H1 (cell line): ENCODE results near the gene SPSB1. TPM values are rescaled to one million over a fixed set of nuclear protein-coding genes. Genes with fewer than 3 reads are reported as not detected.

Experiments used
- CTCF ChIA-PET: fragments of 300-600 bp; sonication (Branson Sonifier 250); formaldehyde crosslinking; loops from one replicate; lab custom pipeline; 2021; ENCODE audit not compliant: partially characterized antibody; lab: Charles Lee
- POLR2A ChIA-PET: fragments of 300-600 bp; sonication (Branson Sonifier 250); formaldehyde crosslinking; loops from one replicate; lab custom pipeline; 2021; ENCODE audit warnings: inconsistent platforms; ENCODE audit not compliant: partially characterized antibody; lab: Charles Lee
- DNase-seq, 2 experiments: peaks; one replicate each; pipeline versions ENCODE4 v3.0.0 to v3.0.0-alpha.2; 2010 to 2022; ENCODE audit warnings: low spot score in 2 of 2, low read depth in 1 of 2, mixed read lengths in 1 of 2
- FAIRE-seq: peaks from 2 replicates; lab custom pipeline; 2011; peaks lifted over from hg19 to GRCh38; lab: Jason Lieb, UNC
- H2AFZ ChIP-seq: 2 replicates; pipeline ENCODE4 v1.8.1; 2012; ENCODE audit warnings: low read length, inconsistent platforms
- H2AK5ac ChIP-seq: 2 replicates; pipeline ENCODE4 v1.6.1; 2013; ENCODE audit warnings: low read depth, low read length
- H2BK120ac ChIP-seq: replicated peaks from 2 replicates; pipeline ENCODE3; 2013; ENCODE audit warnings: low read depth, low read length, inconsistent platforms
- H2BK12ac ChIP-seq: 2 replicates; pipeline ENCODE4 v1.6.1; 2013; ENCODE audit warnings: low read depth, low read length
- H2BK15ac ChIP-seq: 2 replicates; pipeline ENCODE4 v1.6.1; 2013; ENCODE audit warnings: low read length
- H2BK20ac ChIP-seq: 2 replicates; pipeline ENCODE4 v1.6.1; 2013; ENCODE audit warnings: low read length
- H2BK5ac ChIP-seq: 2 replicates; pipeline ENCODE4 v1.6.1; 2013; ENCODE audit warnings: low read depth, low read length
- H3K14ac ChIP-seq: 2 replicates; pipeline ENCODE4 v1.6.1; 2013; ENCODE audit warnings: inconsistent platforms; ENCODE audit not compliant: insufficient read length
- H3K18ac ChIP-seq: 2 replicates; pipeline ENCODE4 v1.6.1; 2013; ENCODE audit warnings: low read length; ENCODE audit errors: extremely low read depth
- H3K23ac ChIP-seq: 2 replicates; pipeline ENCODE4 v1.6.1; 2013; ENCODE audit warnings: inconsistent platforms; ENCODE audit not compliant: insufficient read length
- H3K23me2 ChIP-seq: 2 replicates; pipeline ENCODE4 v1.6.1; 2013; ENCODE audit warnings: low read depth, low read length
- H3K27ac ChIP-seq: 2 replicates; pipeline ENCODE4 v1.6.1; 2011; ENCODE audit warnings: low read depth, low read length, inconsistent platforms
- H3K27me3 ChIP-seq, 4 experiments: replicated peaks in 1 of 4; 1 replicate in 1 of 4; 2 replicates in 3 of 4; pipeline versions ENCODE4 v1.6.1 to v1.8.1; 2011 to 2013; ENCODE audit warnings: low read length in 3 of 4, mild to moderate bottlenecking in 3 of 4, inconsistent platforms in 2 of 4, mixed read lengths in 2 of 4, moderate library complexity in 1 of 4; ENCODE audit not compliant: control insufficient read depth in 3 of 4, insufficient read depth in 3 of 4; ENCODE audit errors: extremely low read depth in 1 of 4
- H3K36me3 ChIP-seq, 4 experiments: 2 replicates each; pipeline versions ENCODE4 v1.6.1 to v1.8.1; 2011 to 2013; ENCODE audit warnings: mild to moderate bottlenecking in 4 of 4, low read length in 3 of 4, moderate library complexity in 2 of 4, control low read depth in 1 of 4, inconsistent platforms in 1 of 4; ENCODE audit not compliant: insufficient read depth in 4 of 4, control insufficient read depth in 2 of 4
- H3K4ac ChIP-seq: replicated peaks from 2 replicates; pipeline ENCODE3; 2013; ENCODE audit warnings: low read length, low read depth, mixed read lengths, inconsistent platforms; ENCODE audit not compliant: insufficient read length
- H3K4me1 ChIP-seq, 4 experiments: replicated peaks in 1 of 4; 1 replicate in 1 of 4; 2 replicates in 3 of 4; pipeline versions ENCODE4 v1.6.1 to v1.8.1; 2011 to 2013; ENCODE audit warnings: low read length in 3 of 4, inconsistent platforms in 2 of 4, mixed read lengths in 1 of 4; ENCODE audit not compliant: insufficient read depth in 4 of 4, control insufficient read depth in 3 of 4
- H3K4me2 ChIP-seq, 2 experiments: 2 replicates each; pipeline versions ENCODE4 v1.6.1 to v1.8.1; 2011 to 2013; ENCODE audit warnings: low read depth in 2 of 2, low read length in 2 of 2, control low read depth in 1 of 2, inconsistent platforms in 1 of 2, mild to moderate bottlenecking in 1 of 2; ENCODE audit not compliant: insufficient read depth in 1 of 2
- H3K4me3 ChIP-seq, 4 experiments: fragments of 200-600, 300-600 bp in 1 of 4; sonication (generic), shearing (Covaris generic), sonication (Bioruptor Twin) in 1 of 4; 2 replicates each; pipeline versions ENCODE4 v1.5.1 to v1.8.1; 2011 to 2016; ENCODE audit warnings: low read length in 4 of 4, low read depth in 3 of 4, control low read depth in 2 of 4, inconsistent platforms in 2 of 4, mild to moderate bottlenecking in 2 of 4, mixed read lengths in 1 of 4, moderate library complexity in 1 of 4; ENCODE audit not compliant: insufficient read depth in 2 of 4; ENCODE audit errors: extremely low read depth in 1 of 4
- H3K56ac ChIP-seq: replicated peaks from 2 replicates; pipeline ENCODE3; 2013; ENCODE audit warnings: low read depth, mild to moderate bottlenecking, mixed read lengths, low read length, inconsistent platforms; ENCODE audit not compliant: insufficient read length
- H3K79me1 ChIP-seq: 2 replicates; pipeline ENCODE4 v1.6.1; 2013; ENCODE audit warnings: low read depth, low read length, control low read depth
- H3K79me2 ChIP-seq, 2 experiments: 2 replicates each; pipeline versions ENCODE4 v1.6.1 to v1.8.1; 2012 to 2013; ENCODE audit warnings: low read length in 2 of 2, mild to moderate bottlenecking in 2 of 2, inconsistent platforms in 1 of 2; ENCODE audit not compliant: insufficient read depth in 2 of 2, control insufficient read depth in 1 of 2
- H3K9ac ChIP-seq, 4 experiments: replicated peaks in 1 of 4; 1 replicate in 1 of 4; 2 replicates in 3 of 4; pipeline versions ENCODE4 v1.6.1 to v1.8.1; 2011 to 2013; ENCODE audit warnings: low read depth in 3 of 4, low read length in 3 of 4, control low read depth in 2 of 4, mild to moderate bottlenecking in 2 of 4, moderate library complexity in 2 of 4, inconsistent platforms in 1 of 4; ENCODE audit errors: extremely low read depth in 1 of 4
- H3K9me3 ChIP-seq, 2 experiments: 2 replicates each; pipeline versions ENCODE4 v1.6.1 to v1.8.1; 2012 to 2013; ENCODE audit warnings: mild to moderate bottlenecking in 2 of 2, moderate library complexity in 2 of 2, control low read depth in 1 of 2, inconsistent platforms in 1 of 2, low read depth in 1 of 2, low read length in 1 of 2, mixed read lengths in 1 of 2; ENCODE audit not compliant: insufficient read depth in 2 of 2
- H4K20me1 ChIP-seq, 2 experiments: replicated peaks in 1 of 2; 2 replicates each; pipeline versions ENCODE3 to v1.8.1; 2011 to 2013; ENCODE audit warnings: inconsistent platforms in 2 of 2, low read length in 2 of 2, mild to moderate bottlenecking in 1 of 2; ENCODE audit not compliant: insufficient read depth in 2 of 2, control insufficient read depth in 1 of 2
- H4K5ac ChIP-seq: 2 replicates; pipeline ENCODE4 v1.6.1; 2013; ENCODE audit warnings: low read length, low read depth, mixed read lengths, inconsistent platforms; ENCODE audit not compliant: insufficient read length
- H4K8ac ChIP-seq: 2 replicates; pipeline ENCODE4 v1.8.0; 2013; ENCODE audit warnings: mild to moderate bottlenecking, moderate library complexity, low read length, inconsistent platforms; ENCODE audit not compliant: insufficient read depth; ENCODE audit errors: extremely low read depth
- H4K91ac ChIP-seq: replicated peaks from 2 replicates; pipeline ENCODE3; 2013; ENCODE audit warnings: low read length, mixed read lengths, inconsistent platforms; ENCODE audit not compliant: insufficient read length
- BACH1 ChIP-seq: IDR thresholded peaks from 2 replicates; pipeline ENCODE4 v1.6.1; 2012; ENCODE audit warnings: low read length, improper control_type of control experiment
- EGR1 ChIP-seq: IDR thresholded peaks from 2 replicates; pipeline ENCODE4 v1.6.1; 2011; ENCODE audit warnings: low read depth, low read length, borderline replicate concordance
- GABPA ChIP-seq: IDR thresholded peaks from 2 replicates; pipeline ENCODE4 v1.6.1; 2011; ENCODE audit warnings: mild to moderate bottlenecking, low read length, moderate library complexity, borderline replicate concordance; ENCODE audit not compliant: insufficient read depth
- HDAC6 ChIP-seq: IDR thresholded peaks from one replicate; pipeline ENCODE4 v1.7.1; 2012; ENCODE audit warnings: low read depth, mild to moderate bottlenecking, inconsistent platforms, low read length, moderate library complexity
- JUND ChIP-seq: IDR thresholded peaks from 2 replicates; pipeline ENCODE4 v1.6.1; 2011; ENCODE audit warnings: mild to moderate bottlenecking, improper control_type of control experiment, low read length
- KDM4A ChIP-seq: IDR thresholded peaks from one replicate; pipeline ENCODE4 v1.7.1; 2012; ENCODE audit warnings: low read depth, mild to moderate bottlenecking, moderate library complexity, low read length, inconsistent platforms; ENCODE audit not compliant: severe bottlenecking
- KDM5A ChIP-seq: fragments of 200-600 bp; IDR thresholded peaks from 2 replicates; pipeline ENCODE4 v1.7.1; 2012; ENCODE audit warnings: mild to moderate bottlenecking, low read length, inconsistent platforms, mixed read lengths
- PHF8 ChIP-seq: fragments of 200-600 bp; sonication (generic); conservative IDR thresholded peaks from 2 replicates; pipeline ENCODE4 v1.7.1; 2012; ENCODE audit warnings: low read depth, mild to moderate bottlenecking, inconsistent platforms, low read length, moderate library complexity
- POLR2AphosphoS5 ChIP-seq: IDR thresholded peaks from 2 replicates; pipeline ENCODE4 v1.6.1; 2011; ENCODE audit warnings: low read depth, low read length
- RNF2 ChIP-seq: fragments of 200-900, 300-1000 bp; sonication (generic); IDR thresholded peaks from 2 replicates; pipeline ENCODE4 v1.7.1; 2016; ENCODE audit warnings: borderline replicate concordance, low read depth, mild to moderate bottlenecking, antibody characterized with exemption, low read length; ENCODE audit not compliant: poor library complexity, severe bottlenecking; ENCODE audit errors: missing control alignments
- SIN3A ChIP-seq, 2 experiments: IDR thresholded peaks in 1 of 2; conservative IDR thresholded peaks in 1 of 2; 2 replicates each; pipeline ENCODE4 v1.6.1; 2011 to 2012; ENCODE audit warnings: low read length in 2 of 2, improper control_type of control experiment in 1 of 2, low read depth in 1 of 2, mild to moderate bottlenecking in 1 of 2
- SP2 ChIP-seq: IDR thresholded peaks from 2 replicates; pipeline ENCODE4 v1.6.1; 2012; ENCODE audit warnings: mild to moderate bottlenecking, low read length, inconsistent platforms
- TEAD4 ChIP-seq: IDR thresholded peaks from 2 replicates; pipeline ENCODE4 v1.6.1; 2012; ENCODE audit warnings: low read depth, low read length, inconsistent platforms, mixed read lengths
- ZNF274 ChIP-seq: IDR thresholded peaks from 2 replicates; pipeline ENCODE4 v1.7.0; 2012; ENCODE audit warnings: low read length, borderline replicate concordance; ENCODE audit errors: extremely low read depth
- WGBS, 2 experiments: shearing (Covaris generic) in 1 of 2; methylation state at CpG; one replicate each; pipeline versions ENCODE4 v1.1.6 to v1.1.7; 2013 to 2015; ENCODE audit warnings: low lambda C conversion rate in 2 of 2, mixed read lengths in 2 of 2, inconsistent platforms in 1 of 2, low coverage in 1 of 2, missing lambda C conversion rate in 1 of 2; ENCODE audit not compliant: insufficient replicate concordance in 2 of 2, insufficient coverage in 1 of 2, insufficient read length in 1 of 2; ENCODE audit errors: extremely low coverage in 1 of 2, missing lambda C conversion rate in 1 of 2; 5-methylcytosine and 5-hydroxymethylcytosine counted together
- polyA plus RNA-seq, 7 experiments: library from polyadenylated mRNA; depleted of rRNA in 3 of 7; stranded (reverse) in 5 of 7; unstranded in 2 of 7; fragments of >200 nt in 5 of 7; fragments of 200-250 nt in 2 of 7; gene quantifications; 1 replicate in 5 of 7; 2 replicates in 1 of 7; 4 replicates in 1 of 7; pipeline versions ENCODE4 v1.2.1 to v1.2.3, GENCODE V29; 2011 to 2013; ENCODE audit warnings: missing spikeins in 2 of 7, mixed read lengths in 2 of 7
- total RNA-seq: library from RNA; stranded (reverse); fragmentation: NEBNext Ultra II Directional; extraction: Animal tissue kit (Norgen Biotek cat#: 25700); gene quantifications from 2 replicates; pipeline ENCODE4 v1.2.1, GENCODE V29; 2021

The SPSB1 gene
- total and polyA plus RNA-seq, 2 of the 8 experiments (the other 6 are each of a cell fraction or from before 2014, with no cell fraction given) = 5.3 to 6.4 TPM

DNA sequence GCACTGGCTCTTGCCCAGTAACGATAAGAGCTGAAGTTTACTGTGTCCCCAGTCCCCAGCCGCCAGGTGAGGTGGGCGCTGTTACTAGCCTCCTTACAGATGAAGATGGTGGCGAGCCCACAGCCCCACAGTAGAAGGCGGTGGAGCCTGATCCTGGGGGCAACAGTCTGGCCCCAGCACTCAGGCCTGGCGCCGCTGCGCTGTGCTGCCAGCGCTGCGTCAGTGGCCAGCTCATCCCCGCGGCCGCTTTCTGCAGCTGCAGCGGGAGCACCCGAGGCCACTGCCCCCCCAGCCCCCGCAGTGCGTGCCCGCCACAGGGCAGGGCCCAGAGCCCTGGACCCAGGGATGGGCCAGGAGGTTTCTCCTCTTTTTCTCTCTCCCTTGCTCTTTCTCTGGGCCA is 44.8 kb upstream of the SPSB1 start:
- no peaks in the 10 kb centered on the region for H3K79me2 ChIP-seq
- H4K8ac ChIP-seq = no peak overlapping the region
- H3K18ac ChIP-seq = no peak overlapping the region
- H3K27ac ChIP-seq = no peak overlapping the region
- POLR2A ChIA-PET = interaction anchor here (0.6 to 2.2 kb wide), 3 partner anchors 12 to 753 kb away, joined by 3 to 8 read pairs (median 4); no protein-coding TSS in a partner anchor
- no peak overlapping the region for H2BK120ac ChIP-seq
- no peak overlapping the region for H3K4ac ChIP-seq
- H3K4me1 ChIP-seq = peaks cover 7 to 28% (median 22%) of the 10 kb centered on the region in 4 experiments
- H3K27me3 ChIP-seq = no peaks in the 10 kb centered on the region; a peak in 1 of 7 replicates
- peaks cover 0 to 1% of the 10 kb centered on the region in 2 experiments for H4K20me1 ChIP-seq
- 0 out of 2 replicates have a peak overlapping the region, but pooled peaks have one; percentile 61 for H2BK15ac ChIP-seq
- no peak overlapping the region for H3K4me2 ChIP-seq
- H3K9ac ChIP-seq = no peak overlapping the region
- H3K4me3 ChIP-seq = no peak overlapping the region
- no peaks in the 10 kb centered on the region for H3K9me3 ChIP-seq
- 92% methylated on average over 18 of the region's 18 CpGs; no CpG with 5 or more reads in 1 of the 2 experiments for WGBS, 2 experiments
- H3K36me3 ChIP-seq = no peaks in the 10 kb centered on the region
- no peak overlapping the region for H4K5ac ChIP-seq
- no peak overlapping the region for H2BK12ac ChIP-seq
- H3K23ac ChIP-seq = no peak overlapping the region
- no peaks in the 10 kb centered on the region for H3K79me1 ChIP-seq
- no peak overlapping the region for H2BK5ac ChIP-seq
- no peak for DNase-seq
- H2AK5ac ChIP-seq = no peak overlapping the region
- H3K56ac ChIP-seq = no peak overlapping the region
- no peak overlapping the region for H4K91ac ChIP-seq
- no peak overlapping the region for H3K14ac ChIP-seq
- H2BK20ac ChIP-seq = no peak overlapping the region
- CTCF ChIA-PET = interaction anchor here (0.7 to 12.2 kb wide), 17 partner anchors 15 to 208 kb away, joined by 3 to 127 read pairs (median 5); partner anchors contain the start of gene H6PD
- H2AFZ ChIP-seq = no peak overlapping the region
- FAIRE-seq = no peak
- H3K23me2 ChIP-seq = no peaks in the 10 kb centered on the region
- no peak for TF ChIP-seq KDM4A
- no peak for TF ChIP-seq POLR2AphosphoS5
- no peak for TF ChIP-seq HDAC6
- TF ChIP-seq RNF2 = no peak
- no peak for TF ChIP-seq SIN3A (conservative IDR thresholded peaks at IDR 0.05 in 1 of 2, IDR thresholded peaks at IDR 0.05 in 1 of 2; ENCODE audit: low read depth in 1 of 2, low read length in 2 of 2)
- no peak for TF ChIP-seq TEAD4
- TF ChIP-seq KDM5A = no peak
- TF ChIP-seq PHF8 = no peak
- TF ChIP-seq GABPA = no peak
- TF ChIP-seq BACH1 = no peak
- no peak for TF ChIP-seq EGR1
- TF ChIP-seq ZNF274 = no peak
- TF ChIP-seq SP2 = no peak
- TF ChIP-seq JUND = no peak
